CD4-positive, alpha-beta T cell treated with Interleukin-10 for 1 hour (primary cell): ENCODE measurements around the gene SREBF1.
A peak's percentile ranks its signal among the peaks of the same experiment; 100 is the strongest.

Source experiments
- DNase-seq: peaks from one replicate; pipeline ENCODE4 v3.0.0-alpha.2; 2020

SREBF1 gene

DNA sequence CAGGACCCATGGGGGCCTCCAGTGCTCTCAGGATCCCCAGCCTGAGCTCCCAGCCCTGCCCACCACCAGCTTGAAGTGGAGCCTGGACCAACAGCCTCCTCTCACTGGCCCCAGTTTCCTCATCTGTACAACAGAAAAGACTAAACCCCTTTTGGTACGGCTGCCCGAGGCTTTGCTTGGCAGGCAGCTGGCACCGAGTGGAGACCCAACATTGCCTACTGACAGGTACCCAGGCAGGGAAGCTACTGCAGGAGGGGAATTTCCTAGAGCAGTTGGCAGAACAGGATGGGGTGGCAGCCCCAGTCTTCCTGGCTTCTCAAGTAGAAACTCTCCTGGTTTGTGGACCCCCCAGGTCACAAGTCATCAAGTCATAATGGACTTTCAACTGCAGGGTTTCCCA lies 14.2 kb downstream of the SREBF1 start:
- no peak for DNase-seq

DNA sequence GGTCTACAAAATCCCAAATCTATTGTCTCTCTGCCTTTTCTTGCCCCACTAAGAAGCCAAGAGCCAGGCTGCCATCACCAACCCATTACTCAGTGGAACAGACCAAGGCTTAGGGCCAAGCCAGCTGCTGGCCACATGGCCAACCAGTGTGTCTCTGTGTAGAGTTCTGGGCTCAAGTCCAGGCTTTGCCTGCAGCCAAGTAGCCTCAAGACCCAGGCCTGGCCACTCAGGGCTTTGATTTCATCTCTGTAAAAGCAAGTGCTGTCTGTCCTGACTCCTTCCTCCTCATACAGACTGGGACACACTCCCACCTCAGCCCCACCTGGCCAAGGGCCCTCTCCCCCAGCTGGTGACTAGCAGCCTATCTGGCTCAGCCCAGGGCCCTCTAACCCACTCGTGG lies 14.6 kb downstream of the SREBF1 start:
- DNase-seq: no peak

DNA sequence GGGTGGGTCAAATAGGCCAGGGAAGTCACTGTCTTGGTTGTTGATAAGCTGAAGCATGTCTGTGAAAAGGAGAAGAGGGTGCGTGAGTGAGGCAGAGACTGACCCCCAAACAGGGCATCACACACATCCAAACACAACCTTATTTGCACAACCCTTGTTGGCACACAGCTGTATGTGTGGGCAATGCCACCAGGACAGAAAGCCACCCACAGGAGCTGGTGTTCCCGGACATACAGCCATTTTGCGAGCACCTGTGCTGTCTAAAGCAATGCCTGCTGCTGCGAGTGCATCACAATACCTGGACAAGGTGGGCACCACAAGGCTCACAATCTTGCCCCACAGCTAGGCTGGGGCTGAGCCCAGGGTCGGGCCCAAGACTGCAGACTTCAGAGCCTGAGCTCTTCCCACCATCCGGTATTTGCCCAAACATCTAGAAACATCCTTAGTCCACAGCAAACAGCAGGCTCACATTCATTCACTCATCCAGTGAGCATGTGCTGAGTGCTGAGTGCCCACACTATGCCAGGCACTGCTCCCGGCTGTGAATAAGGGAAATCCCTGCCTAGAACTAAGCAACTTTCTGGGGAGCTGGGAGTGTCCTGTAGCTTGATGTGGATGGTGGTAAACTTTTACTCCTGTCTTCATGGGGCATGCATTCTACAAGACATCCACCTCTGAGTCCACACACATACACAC lies 16.2 kb downstream of the SREBF1 start:
- DNase-seq: no peak

DNA sequence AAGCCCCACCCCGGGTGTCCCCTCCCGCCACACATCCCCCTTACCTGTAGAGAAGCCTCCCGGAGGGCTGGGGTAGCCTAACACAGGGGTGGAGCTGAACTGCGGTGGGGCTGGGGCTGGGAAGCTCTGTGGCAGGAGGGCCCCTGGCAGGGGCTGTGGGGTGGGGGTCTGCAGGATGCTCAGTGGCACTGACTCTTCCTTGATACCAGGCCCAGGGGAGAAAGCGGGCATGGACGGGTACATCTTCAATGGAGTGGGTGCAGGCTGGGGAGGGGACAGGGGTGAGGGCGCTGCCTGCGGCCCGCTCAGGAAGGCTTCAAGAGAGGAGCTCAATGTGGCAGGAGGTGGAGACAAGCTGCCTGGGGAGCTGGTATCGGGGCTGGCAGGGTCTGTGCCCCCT lies 16.7 kb downstream of the SREBF1 start:
- no peak for DNase-seq

DNA sequence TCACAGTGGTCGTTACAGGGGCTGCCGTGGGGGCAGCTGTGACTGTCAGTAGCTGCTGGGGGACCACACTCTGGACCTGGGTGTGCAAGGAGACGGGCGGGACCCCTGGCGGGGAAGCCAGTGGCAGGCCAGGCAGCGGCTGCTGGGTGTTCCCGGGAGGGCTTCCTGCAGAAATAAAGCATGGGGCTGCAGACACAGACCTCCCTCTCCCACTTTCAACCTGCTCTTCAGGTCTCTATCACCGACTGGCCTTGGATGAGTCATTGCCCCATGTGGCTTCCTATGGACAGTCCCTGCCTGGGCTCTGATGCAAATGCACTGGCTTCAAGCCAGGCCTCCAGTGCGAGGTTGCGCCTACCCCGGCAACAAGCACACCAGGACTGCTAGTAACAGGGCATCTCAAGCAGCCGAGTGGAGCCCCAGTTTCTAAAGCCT lies 17.2 kb downstream of the SREBF1 start:
- DNase-seq: peak; percentile 60

DNA sequence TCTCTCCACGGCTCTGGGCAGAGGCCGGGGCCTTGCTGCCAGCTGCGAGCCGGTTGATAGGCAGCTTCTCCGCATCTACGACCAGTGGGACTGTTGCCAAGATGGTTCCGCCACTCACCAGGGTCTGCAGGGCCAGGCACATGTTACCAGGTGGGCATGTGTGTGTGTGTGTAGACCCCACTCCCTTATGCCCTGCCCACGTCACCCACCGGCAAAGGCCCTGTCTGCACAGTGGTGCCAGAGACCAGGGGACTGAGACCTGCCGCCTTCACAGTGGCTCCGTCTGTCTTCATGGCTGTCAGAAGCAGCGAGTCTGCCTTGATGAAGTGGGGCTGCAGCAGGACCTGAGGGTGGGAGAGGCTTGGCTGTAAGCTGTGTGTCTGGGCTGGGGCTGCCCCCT lies 17.7 kb downstream of the SREBF1 start:
- no peak for DNase-seq

DNA sequence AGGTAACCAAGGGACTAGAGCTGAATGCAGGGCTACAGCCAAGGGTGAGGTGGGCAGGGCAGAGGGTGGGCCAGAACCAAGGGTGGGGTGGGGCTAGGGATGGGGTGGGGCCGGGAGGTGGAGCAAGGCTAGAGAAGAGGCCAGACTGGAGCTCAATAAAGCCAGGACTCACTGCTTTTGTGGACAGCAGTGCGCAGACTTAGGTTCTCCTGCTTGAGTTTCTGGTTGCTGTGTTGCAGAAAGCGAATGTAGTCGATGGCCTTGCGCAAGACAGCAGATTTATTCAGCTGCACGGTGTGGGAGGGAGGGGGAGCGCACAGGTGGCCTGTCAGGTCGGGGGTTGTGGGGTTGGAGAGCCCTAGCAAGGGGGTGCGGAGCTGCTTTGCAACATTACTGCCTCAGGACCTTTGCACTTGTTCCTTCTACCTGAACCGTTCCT lies 18.7 kb downstream of the SREBF1 start:
- DNase-seq: no peak

DNA sequence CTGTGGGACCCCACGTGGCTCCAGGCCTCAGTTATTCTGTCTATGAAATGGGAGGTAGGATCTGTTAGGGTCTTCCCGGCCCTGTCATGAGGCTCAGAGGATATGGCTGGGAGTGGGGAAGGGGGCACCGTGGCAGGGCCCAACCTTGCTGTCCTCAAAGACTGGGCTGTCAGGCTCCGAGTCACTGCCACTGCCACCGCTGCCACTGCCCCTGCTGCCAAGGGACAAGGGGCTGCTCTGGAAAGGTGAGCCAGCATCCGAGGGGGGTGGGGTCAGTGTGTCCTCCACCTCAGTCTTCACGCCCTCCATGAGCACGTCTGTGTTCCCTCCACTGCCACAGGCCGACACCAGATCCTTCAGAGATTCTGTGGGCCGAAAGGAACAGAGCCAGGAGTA lies 19.2 kb downstream of the SREBF1 start:
- DNase-seq: no peak

DNA sequence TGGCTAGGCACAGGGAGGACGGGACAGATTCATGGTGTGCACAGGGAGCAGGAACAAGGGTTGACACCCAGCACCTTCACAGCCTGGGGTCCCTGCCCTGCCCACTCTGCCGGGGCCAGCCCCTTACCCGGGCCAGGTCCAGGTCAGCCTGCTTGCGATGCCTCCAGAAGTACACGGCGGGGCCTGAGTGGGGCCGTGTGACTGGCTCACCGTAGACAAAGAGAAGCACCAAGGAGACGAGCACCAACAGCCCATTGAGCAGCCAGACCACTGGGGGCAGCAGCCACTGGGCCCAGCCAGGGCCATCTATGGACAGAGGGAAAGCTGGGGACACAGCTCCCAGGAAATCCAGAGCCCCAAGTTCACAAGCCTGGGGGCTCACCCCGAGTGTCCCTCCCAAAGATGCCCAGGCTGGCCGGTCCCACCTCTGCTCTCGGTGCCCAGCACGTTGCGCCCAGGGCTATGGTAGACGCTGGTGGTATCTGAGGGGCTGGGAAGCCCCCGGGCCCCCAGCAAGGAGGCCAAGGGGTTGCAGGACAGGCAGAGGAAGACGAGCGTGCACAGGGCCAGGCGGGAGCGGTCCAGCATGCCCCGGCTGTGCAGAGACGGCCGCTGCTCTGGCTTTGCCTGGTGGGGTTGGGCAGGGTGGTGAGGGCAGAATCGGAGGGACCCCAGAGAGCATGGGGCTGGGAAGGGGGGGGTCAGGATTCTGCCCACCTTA lies 19.8 kb downstream of the SREBF1 start:
- DNase-seq: no peak

DNA sequence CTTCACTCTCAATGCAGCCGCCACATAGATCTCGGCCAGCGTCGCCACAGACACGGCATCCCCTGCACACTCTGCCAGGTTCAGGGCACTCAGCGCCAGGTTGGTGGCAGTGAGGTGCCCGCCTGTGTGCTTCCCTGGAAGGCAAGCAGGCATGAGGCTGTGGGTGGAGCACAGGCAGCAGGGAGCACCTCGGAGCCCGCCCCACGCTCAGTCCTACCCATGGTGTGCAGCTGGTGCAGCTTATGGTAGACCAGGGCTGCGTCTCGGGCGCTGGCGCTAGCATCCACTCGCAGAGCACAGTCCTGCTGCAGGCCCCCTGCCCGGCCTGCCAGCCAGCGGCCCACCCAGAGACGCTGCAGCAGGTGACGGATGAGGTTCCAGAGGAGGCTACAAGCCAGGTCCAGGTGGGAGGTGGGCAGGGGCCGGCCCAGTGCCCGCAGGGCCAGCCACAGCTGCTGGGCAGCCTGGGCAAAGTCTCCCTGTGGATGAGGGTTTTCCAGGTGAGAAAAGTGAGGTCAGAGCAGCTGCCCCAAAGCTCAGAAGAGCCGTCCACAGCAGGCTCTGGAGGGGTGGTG lies 20.5 kb downstream of the SREBF1 start:
- no peak for DNase-seq

DNA sequence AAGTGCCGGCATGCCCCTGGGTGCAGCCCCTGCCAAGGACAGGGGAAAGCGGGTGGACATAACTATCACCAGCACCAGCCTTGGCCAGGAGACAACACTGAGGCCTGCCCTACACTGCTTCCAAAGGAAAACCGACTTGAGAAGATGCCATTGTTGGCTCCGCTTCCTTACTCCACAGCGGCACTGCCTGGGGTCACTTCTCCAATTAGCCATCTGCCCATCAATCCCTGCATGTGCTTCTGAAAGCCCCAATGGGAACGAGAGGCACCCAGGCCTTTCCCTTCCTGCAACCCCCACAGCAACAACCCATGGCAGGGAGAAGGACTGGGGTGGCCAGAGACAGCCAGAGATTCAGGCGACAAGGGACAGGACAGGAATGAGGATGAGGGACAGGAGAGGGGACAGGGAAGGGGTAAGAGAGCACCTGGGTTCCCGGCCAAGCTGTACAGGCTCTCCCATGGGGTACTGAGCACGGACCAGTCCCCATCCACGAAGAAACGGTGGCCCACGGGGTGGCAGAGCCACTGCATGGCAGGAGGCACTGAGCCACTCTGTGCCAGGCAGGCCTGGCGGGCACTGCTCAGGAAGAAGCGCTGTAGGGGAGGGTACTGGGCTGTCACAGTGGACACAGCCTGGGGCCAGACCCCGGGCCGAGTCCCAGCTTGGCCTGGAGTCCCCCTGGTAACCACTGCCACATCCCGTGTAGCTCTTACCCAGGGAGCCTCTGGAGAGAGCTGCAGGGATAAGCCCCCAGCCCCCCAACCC lies 21.2 kb downstream of the SREBF1 start:
- no peak for DNase-seq

DNA sequence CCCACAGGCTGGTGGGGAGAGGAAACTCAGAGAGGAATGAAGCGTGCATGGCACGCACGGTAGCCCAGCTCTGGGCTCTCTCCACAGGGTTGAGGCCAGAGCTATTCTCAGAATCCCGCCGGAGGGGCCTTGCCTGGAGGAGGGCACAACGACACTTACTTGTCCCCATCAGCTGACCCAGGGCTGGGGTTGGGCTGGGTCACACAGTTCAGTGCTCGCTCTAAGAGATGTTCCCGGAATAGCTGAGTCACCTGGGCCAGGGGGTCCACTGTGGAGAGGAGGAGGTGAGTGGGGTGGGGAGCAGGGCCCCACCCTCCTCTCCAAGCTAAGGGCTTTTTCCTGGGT lies 21.8 kb downstream of the SREBF1 start:
- no peak for DNase-seq

DNA sequence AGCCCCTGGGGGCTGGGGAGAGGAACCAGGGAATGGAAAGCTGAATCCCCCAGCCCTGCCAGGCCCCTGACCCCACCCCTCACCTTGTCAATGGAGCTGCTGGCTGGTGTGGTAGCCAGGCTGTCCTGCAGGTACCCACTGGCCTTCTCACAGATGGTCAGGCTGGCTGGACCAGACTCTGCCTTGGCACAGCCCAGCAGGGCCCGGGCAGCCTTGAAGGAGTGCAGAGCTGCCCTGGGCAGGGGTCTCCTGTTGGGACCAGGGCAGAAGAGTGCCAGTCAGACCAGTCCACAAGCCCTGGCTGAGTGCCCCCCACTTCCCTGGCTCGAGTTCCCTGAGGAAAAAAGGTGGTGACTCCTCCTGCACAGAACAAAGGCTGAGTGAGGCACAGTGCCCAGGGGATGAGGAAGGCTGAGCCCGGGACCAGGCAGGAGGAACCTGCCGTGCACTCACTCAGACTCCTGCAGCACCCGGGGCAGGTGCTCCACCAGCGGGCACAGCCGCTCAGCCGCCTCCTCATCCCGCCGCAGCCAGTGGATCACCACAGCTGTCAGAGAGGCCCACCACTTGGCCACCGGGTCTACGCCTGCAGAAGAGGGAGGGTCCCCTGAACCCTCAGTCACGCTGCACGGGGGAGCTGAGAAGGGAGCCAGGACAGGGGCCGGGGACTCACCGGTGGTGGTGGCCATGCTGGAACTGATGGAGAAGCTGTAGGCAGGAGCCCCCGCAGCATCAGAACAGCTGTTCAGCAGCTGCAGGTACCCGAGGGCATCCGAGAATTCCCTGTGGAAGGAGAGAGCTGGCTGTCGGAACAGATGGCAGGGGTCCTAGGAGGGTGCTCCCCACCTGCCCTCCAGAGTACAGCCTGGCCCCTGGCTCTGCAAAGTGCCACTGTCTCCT lies 22.4 kb downstream of the SREBF1 start:
- no peak for DNase-seq

DNA sequence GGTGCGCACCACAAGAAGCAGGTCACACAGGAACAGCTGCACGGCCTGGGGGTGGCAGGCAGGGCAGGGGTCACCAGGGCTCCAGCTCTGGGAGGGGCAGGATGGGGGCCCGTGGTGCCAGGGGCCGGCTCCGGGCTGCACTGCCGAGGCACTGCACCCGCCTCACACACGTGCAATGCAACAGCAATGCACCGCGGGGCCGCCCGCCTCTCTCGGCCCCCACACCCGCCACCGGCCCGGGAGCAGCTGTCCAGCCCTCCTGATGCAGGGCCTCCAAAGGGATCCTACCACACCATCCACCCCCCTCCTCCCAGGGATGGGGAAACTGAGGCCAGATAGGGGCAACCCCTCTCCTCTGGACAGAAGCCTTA lies 23.1 kb downstream of the SREBF1 start:
- DNase-seq: no peak

DNA sequence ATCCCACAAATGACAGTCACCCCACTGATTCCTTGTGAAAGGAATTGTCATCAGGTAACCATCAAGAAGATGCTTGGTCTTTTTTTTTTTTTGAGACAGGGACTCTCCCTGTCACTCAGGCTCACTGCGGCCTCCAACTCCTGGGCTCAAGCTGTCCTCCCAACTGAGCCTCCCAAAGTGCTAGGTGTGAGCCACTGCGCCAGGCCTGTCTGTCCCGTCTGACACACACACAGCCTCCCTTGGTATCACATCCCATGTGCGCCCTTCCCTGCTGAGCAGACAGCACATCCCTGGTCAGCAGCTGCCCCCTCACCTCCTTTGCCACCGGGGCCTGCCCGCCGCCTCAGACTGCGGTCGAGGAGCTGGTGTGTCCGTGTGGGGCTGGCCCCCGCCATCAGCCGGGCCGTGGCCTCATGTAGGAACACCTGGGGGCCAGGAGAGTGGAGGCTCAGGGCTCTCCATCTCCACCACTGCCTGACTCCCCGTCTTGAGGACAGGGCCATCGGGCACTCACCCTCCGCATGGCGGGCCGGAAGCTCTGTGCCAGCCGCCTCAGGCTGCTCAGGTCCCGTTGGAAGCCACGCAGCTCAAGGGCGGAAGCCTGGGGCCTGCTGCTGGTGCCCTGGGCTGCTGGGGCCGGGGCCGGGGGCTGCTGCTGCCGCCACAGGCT lies 23.6 kb downstream of the SREBF1 start:
- DNase-seq: no peak

DNA sequence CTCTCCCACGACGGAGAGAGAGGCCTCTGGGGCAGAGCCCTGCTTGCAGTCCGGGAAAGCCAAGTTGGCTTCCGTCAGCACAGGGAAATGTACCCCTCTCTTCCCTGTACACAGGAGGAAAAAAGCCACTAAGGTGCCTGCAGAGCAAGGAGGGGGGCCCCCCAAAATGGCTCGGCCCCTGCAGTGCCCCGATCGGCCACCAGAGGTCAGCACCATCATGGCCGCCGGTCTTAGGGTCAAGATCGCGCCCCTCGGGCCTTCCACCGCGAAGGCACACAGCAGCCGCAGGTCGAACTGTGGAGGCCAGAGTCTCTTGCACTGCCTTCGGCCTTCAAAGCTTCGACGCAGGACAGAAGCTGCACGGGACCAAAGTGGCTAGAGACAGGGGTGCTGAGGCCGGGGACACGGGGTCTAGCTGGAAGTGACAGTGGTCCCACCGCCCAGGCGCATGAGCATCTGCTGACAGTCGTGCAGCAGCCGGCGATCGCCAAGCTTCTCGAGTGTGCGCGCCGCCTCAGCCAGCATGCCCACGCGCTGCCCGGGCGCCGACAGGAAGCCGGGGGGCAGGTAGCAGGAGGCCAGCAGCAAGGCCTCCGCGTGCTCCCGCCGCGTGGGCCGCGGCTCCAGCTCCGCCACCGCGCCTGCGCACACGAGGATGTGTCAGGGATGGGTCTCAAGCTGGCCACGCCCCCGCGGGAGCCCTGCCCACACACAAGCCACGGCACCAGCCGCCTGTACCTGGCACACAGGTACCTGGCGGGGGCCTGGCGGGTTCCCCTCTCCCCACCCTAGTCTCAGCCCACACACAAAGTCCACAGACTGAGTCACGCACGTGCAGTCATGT lies 24.4 kb downstream of the SREBF1 start:
- peak; percentile 71 for DNase-seq

DNA sequence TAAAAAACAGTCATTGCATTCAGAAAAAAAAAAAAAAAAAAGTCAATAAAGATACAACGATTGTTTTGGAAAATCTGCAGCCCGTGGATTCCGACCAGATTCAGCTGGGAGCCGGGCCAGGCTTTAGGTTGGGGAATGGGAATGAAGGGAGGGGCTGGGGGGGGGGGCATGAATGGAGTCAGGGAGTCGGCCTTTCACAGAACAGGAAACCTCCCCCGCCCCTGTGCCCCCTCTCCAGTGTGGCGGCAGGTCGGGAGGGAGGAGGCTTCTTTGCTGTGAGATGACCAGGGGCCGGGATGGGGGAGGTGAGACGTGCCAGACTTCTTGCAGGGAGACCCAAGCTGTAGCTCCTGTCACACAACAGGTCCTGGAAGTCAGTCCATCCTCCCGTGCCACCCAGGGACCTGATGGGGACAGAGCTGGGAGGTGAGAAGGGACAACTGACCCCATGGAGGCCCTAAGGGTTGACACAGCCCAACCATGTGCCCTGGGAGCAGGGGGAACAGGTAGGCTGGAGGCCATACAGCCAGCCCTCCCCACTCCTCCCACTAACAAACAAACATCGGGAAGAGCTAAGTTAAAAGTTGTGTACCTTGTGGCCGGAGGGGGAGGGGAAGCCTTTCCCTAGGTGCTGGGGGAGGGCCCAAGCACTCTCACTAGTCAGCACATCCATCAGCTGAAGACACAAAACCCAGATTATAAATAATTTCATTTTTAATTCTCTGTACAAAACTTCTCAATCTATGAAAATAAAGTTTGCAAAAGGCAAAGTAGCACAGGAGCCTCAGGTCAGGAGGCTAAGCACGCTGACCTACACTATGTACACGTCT lies 25.2 kb downstream of the SREBF1 start:
- DNase-seq: no peak

DNA sequence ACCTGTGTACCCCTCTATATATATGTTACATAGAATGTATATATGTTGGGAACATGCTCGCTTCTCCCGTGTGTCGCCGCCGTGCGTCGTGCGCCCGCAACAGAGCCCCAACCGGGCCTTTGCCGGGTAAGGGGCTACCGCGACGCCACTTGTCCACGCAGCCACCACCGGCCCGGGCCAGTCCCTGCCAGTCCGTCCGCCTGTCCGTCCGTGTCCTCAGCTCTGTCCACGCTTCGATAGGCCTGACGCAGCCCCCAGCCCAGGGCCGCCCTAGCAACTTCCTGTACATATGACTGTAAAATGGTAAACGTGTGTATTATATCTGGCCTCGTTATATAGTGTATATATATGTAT lies 25.9 kb downstream of the SREBF1 start:
- no peak for DNase-seq

DNA sequence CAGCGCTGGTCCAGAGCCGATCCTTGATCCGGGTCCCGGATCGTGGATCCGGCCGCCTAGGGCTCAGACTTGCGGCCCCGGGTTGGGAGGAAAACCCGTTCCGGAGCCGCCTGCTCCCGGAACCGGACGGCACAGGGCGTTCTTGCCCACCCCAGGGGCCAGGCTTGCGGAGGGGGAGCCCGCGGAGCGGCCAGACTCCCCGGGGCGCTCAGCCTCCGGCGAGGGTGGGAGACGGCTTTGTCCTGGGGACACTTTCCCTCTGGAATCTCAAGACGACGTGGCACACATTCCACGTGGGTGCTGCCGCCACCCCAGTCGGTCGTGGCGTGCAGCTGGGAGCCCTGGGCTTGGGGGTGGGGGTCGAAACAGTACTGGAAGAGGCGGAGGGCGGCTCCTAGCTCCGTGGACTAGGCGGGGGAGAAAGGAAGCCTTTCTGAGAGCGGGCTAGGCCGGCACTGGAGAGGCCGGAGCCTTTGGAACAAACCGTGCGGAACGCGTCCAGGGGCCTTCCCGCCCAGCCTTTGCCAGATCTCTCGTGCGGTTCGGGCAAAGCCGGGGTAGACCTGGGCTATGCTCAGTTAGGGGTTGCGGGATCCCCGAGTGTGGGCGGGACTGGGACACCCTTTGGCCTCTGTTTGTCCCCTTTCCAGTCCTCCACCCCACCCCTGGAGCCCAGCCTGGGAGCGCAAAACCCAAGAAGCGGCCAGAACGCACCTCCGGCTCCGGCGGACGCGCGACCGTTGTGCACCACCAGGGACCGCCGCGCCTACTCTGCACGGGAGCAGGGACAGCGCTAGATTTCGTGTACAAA lies 26.5 kb downstream of the SREBF1 start:
- no peak for DNase-seq
